Dermis lymphatic vessel endothelial cell (primary cell): ENCODE results near the gene UBL3. TPM values are rescaled to one million over a fixed set of nuclear protein-coding genes. Genes with fewer than 3 reads are reported as not detected.

Experiments used
- total RNA-seq: library from RNA; depleted of rRNA; stranded (reverse); fragments of >200 nt; gene quantifications from 2 replicates; pipeline ENCODE4 v1.2.1, GENCODE V29; 2014

UBL3 gene
- total RNA-seq, result 17.8 and 21.5 TPM in 2 replicates

DNA sequence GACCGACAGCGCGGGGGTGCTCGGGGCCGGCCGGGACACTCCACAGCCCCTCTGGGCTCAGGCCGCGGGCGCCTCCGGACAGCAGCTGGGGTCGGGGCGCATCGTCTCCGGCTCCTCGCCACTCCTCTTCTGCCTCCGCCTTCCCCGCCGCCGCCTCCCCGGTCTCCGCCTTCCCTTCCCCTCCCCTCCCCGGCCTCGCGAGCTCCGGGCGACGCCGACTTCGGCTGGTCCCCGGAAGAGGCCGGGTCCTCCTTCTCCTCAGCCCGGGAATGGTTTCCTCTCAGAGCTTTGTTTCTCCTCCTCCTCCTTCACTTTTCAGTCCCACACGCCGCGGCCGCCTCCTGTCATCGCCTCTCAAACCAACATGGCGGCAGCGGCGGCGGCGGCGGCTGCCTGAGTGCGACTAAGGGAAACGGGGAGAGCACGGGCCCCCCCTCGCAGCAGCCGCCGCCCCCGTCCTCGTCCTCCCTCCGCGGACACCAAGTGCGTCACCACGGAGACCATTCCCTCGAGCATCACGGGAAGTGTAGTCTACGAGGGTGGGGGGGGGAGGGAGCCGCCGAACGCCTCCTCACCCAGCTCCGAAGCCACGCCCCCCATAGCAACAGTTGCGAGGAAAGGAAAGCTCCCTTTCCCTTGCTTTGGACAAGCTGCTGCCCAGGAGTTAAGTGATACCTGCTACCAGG lies at the start of gene UBL3:
Gene UBL3, minus strand, starts transcription at position 405 of the 686 bp plus-strand sequence. CDS start 1,079 bp downstream, outside the sequence.

